ENCODE data around the gene PUM1.

PUM1 gene

DNA sequence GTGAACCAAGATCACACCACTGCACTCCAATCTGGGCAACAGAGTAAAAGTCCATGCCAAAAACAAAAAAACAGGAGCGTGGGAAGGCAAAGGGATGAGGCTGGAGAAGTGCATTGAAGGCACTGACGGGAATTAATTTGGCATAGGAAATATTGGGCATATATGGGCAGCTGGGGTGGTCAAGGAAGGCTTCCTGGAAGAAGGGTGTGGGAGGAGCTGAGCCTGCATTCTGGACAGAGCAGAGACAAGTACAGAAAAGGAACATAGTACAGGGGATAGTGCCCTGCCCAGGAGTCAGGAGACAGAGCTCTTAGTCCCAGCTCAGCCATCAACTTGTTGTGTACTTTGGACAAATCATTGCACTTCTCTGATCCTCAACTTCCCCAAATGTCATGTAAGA is 168.6 kb downstream of the PUM1 start:
- TF ChIP-seq, protein P1, sequence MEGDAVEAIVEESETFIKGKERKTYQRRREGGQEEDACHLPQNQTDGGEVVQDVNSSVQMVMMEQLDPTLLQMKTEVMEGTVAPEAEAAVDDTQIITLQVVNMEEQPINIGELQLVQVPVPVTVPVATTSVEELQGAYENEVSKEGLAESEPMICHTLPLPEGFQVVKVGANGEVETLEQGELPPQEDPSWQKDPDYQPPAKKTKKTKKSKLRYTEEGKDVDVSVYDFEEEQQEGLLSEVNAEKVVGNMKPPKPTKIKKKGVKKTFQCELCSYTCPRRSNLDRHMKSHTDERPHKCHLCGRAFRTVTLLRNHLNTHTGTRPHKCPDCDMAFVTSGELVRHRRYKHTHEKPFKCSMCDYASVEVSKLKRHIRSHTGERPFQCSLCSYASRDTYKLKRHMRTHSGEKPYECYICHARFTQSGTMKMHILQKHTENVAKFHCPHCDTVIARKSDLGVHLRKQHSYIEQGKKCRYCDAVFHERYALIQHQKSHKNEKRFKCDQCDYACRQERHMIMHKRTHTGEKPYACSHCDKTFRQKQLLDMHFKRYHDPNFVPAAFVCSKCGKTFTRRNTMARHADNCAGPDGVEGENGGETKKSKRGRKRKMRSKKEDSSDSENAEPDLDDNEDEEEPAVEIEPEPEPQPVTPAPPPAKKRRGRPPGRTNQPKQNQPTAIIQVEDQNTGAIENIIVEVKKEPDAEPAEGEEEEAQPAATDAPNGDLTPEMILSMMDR (IDR thresholded peaks at IDR 0.05; ENCODE audit: borderline replicate concordance, insufficient read depth, low read depth, low read length): no peak
- H3K4me3 ChIP-seq (ENCODE audit: low read depth, low read length): no peak overlapping the region

DNA sequence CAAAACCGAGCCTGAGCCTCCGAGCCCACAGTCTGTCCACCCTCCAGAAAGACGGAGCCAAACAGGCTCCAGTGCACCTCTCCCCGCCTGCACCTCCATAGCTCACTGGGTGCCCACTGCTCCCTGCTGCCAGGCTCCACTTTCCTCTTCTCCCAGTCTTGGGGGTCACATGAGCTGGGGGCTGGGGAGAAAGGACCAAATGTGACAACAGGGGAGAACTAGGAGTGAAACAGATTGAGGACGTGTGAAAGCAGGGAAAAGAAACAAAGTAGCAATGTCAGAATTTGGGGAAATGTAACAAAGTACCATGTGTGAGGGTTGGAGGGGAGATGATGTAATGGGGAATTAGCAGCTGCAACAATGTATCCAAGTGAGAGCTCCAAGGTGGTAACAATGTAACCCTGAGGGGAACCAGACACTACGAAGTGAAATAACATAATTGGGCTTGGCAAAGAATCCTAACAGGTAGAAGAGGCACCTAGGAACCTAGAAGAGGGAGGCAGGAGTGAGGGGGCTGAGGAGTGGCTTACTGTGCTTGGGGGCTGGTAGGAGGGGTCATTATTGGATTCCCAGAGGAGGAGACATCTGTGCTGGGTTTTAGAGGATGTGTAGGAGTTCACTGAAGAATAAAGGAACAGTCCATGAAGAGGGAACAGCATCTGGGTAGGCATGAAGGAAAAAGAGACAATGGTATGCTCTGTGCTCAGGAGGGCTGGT is 169.4 kb downstream of the PUM1 start:
- H3K4me3 ChIP-seq (ENCODE audit: low read depth, low read length): no peak overlapping the region
- TF ChIP-seq, protein P1 (IDR thresholded peaks at IDR 0.05; ENCODE audit: borderline replicate concordance, insufficient read depth, low read depth, low read length): no peak

GRCh38 chr1:30895382-30895943 is 170.1 kb downstream of the PUM1 start:
- TF ChIP-seq, protein P1 (IDR thresholded peaks at IDR 0.05; ENCODE audit: borderline replicate concordance, insufficient read depth, low read depth, low read length): no peak
- no peak overlapping the region for H3K4me3 ChIP-seq (ENCODE audit: low read depth, low read length)

DNA sequence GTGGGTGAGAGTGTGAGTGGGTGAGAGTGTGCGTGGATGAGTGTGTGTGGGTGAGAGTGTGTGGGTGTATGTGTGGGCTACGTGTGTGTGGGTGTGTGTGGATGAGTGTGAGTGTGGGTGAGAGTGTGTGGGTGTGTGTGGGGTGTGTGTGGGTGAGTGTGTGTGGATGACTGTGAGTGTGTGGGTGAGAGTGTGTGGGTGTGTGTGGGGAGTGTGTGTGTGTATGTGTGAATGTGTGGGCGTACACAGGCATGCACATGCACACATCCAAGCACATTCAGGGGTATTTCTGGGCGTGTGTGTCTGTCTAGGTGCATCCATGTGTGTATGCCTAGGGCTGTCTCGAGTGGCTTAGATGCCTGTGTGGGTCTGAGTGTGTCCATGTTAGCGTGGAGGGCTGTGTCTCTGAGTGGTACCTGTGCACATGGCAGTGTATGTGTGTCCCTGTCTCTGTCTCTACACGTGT is 171.0 kb downstream of the PUM1 start:
- TF ChIP-seq, protein P1 (IDR thresholded peaks at IDR 0.05; ENCODE audit: borderline replicate concordance, insufficient read depth, low read depth, low read length): no peak
- H3K4me3 ChIP-seq (ENCODE audit: low read depth, low read length): no peak overlapping the region

DNA sequence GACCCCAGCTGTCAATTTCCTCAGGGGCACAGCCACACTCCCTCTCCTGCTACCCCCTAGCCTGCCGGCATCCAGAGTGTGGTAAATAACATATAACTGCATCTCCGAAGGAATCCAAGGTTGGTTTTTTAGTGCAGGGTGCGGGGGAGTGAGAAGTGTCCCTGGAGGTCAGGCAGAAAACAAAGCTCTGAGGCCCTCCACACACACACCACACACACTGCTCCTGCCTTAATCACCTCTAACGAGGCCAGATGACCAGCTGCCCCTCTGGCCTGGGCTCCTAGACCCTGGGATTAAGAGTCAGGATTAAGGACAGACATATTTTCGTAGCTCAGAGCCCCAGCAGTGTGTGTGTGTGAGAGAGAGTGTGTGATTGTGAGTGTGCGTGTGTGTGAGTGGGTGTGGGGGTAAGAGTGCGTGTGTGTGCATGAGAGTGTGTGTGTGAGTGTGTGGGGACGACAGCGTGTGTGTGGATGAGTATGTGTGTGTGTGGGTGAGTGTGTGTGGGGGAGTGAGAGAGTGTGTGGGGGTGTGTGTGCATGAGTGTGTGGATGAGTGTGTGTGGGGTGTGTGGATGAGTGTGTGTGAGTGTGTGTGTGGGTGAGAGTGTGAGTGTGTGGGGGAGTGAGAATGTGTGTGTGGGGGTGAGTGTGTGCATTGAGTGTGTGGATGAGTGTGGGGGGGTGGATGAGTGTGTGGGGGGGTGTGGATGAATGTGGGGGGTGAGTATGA is 171.6 kb downstream of the PUM1 start:
- TF ChIP-seq, protein P1 (IDR thresholded peaks at IDR 0.05; ENCODE audit: borderline replicate concordance, insufficient read depth, low read depth, low read length): no peak

DNA sequence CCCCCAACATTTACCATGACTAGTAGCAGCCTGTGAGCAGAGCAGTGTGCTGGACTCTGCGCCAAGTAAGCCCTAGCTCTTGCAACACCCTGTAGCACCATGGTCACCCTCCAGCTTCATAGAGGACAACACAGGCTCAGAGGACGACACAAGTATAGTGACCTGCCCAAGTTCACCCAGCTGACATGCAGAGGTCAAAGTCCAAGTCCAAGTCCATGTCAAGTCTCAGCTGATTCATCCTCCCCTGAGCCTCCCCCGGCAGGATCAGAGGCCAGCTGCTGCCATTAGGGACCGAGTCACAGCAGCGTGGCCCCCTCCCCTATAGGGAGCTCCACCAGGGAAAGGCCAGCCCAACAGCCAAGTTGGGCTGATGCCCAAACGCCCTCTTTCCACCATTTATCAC is 172.8 kb downstream of the PUM1 start:
- TF ChIP-seq, protein P1 (IDR thresholded peaks at IDR 0.05; ENCODE audit: borderline replicate concordance, insufficient read depth, low read depth, low read length): no peak
- H3K4me3 ChIP-seq (ENCODE audit: low read depth, low read length): no peak overlapping the region

More for the DNA sequence above, 171.6 kb downstream of the PUM1 start:
- no peak overlapping the region for H3K4me3 ChIP-seq (ENCODE audit: low read depth, low read length)

Data from GM12875 (cell line).